HL-60/S4 treated with phorbol 12-myristate 13-acetate at 8.2 ng/mL for 4 days and 3 days (cell line): Measurements from ENCODE around the gene ZNF593.

Experiments
- in situ Hi-C: fragments of 300-500 bp; cut with MboI; formaldehyde crosslinking; loops from 2 replicates; pipeline ENCODE4 v1.15.0; 2022; ENCODE audit warnings: low sequenced_read_pairs

Gene ZNF593

GRCh38 chr1:26168410-26169197 lies 1.1 kb upstream of the ZNF593 start, which contains the start of gene C1orf232:
C1orf232 (minus strand) TSS chr1:26168963; CDS start chr1:26168499, 464 bp downstream.
- in situ Hi-C loops, result no loop called here

- in situ Hi-C loops, result no loop called here
Measured at GRCh38 chr1:26169198-26169554, 532 bp upstream of the ZNF593 start.

- in situ Hi-C loops, result no loop called here
Measured at GRCh38 chr1:26170472-26170821, 739 bp downstream of the ZNF593 start.

GRCh38 chr1:26171084-26172072 lies 1.7 kb downstream of the ZNF593 start, which contains the start of gene ZNF593OS:
ZNF593OS (minus strand) TSS chr1:26171832; CDS start chr1:26171661, 171 bp downstream.
- in situ Hi-C loops, result no loop called here

GRCh38 chr1:26175346-26175745 lies 5.6 kb downstream of the ZNF593 start:
- in situ Hi-C loops, result no loop called here

GRCh38 chr1:26177182-26177684 lies 7.5 kb downstream of the ZNF593 start, which contains the start of gene CNKSR1:
CNKSR1 (plus strand) TSS chr1:26177491; CDS start chr1:26177548, 57 bp downstream.
- in situ Hi-C loops, result no loop called here

GRCh38 chr1:26180010-26180506 lies 10.3 kb downstream of the ZNF593 start:
- in situ Hi-C loops, result no loop called here

- in situ Hi-C loops, result no loop called here
Measured at GRCh38 chr1:26181586-26182382, 12.1 kb downstream of the ZNF593 start.

GRCh38 chr1:26182383-26182696 lies 12.6 kb downstream of the ZNF593 start:
- in situ Hi-C loops, result no loop called here

- in situ Hi-C loops, result no loop called here
Measured at GRCh38 chr1:26184086-26184485, 14.4 kb downstream of the ZNF593 start.

GRCh38 chr1:26184883-26185282 lies 15.2 kb downstream of the ZNF593 start:
- in situ Hi-C loops, result no loop called here

GRCh38 chr1:26187882-26188281 lies 18.2 kb downstream of the ZNF593 start:
- in situ Hi-C loops, result no loop called here

GRCh38 chr1:26188477-26188876 lies 18.8 kb downstream of the ZNF593 start:
- in situ Hi-C loops, result no loop called here

GRCh38 chr1:26189331-26189730 lies 19.6 kb downstream of the ZNF593 start:
- in situ Hi-C loops, result no loop called here

GRCh38 chr1:26189751-26190275 lies 20.1 kb downstream of the ZNF593 start:
- in situ Hi-C loops, result no loop called here

- in situ Hi-C loops, result no loop called here
Measured at GRCh38 chr1:26190373-26190987, 20.8 kb downstream of the ZNF593 start, which contains the start of gene CATSPER4. CATSPER4 (plus strand) TSS chr1:26190602; CDS start chr1:26190628, 26 bp downstream.

- in situ Hi-C loops, result no loop called here
Measured at GRCh38 chr1:26191739-26192138, 22.0 kb downstream of the ZNF593 start.

GRCh38 chr1:26195805-26196204 lies 26.1 kb downstream of the ZNF593 start:
- in situ Hi-C loops, result no loop called here

- in situ Hi-C loops, result no loop called here
Measured at GRCh38 chr1:26197301-26197700, 27.6 kb downstream of the ZNF593 start.

GRCh38 chr1:26197813-26198212 lies 28.1 kb downstream of the ZNF593 start:
- in situ Hi-C loops, result no loop called here
